ENCODE results near the gene SYP.
A peak's percentile ranks its signal among the peaks of the same experiment; 100 is the strongest.

SYP gene

DNA sequence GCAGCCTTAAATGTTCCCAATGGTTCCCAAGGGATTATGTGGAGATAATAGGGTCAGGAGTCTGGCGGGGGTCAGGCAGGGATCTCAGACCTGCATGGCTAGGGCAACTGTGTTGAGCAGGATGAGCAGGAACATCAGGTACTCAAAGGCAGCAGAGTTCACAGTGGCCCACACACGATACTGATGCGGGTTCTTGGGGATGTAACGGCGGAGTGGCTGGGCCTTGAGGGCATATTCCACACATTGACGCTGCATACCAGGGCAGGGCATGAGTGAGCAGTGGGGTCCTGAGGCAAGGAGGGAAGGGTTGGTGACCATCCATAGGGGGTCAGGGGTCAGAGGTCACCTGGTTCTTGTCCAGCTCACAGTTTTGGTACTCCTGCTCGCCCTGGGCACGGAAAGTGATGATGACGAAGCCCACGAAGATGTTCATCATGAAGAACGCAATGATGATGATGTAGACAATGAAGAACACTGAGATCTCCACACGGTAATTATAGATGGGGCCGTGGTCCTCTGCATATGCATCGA, 15.1 kb upstream of the SYP start:
- no peak for DNase-seq

DNA sequence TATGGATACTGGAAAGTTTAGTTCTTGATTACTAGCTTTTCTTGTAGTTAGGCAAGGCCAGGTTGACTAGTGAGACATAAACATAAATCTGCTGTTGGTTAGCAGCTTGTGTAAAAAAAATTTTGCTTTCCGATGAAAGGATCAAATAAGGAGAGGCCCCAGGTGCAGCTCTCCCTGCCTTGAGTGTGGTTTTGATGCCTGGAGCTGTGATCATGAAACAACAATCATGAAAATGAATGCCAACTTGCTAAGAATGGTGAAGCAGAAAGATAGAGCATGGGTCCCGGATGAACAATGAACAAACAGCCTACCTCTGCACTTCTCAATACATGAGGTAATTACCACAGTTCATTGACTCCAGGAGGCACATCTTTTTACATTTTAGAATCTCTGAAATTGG, 14.4 kb upstream of the SYP start:
- no peak for DNase-seq

DNA sequence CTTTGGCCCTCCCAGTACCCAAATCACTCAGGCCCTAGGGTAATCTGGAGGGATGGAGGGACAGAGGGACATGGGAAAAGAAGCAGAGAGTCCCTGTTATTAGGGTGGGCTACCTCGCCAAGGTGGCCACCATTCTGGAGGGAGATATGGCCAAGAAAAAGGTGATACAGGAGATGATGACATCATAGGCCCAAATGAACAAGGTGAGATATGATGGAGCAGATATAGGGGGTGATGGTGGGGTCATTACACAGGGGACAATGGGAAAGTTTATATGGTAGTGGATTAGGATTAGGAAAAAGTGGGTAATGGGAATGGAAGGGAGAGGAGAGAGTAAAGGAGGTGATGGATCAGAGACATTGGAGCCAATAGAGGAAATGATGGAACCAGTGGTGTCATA, 12.9 kb upstream of the SYP start:
- DNase-seq = no peak

DNA sequence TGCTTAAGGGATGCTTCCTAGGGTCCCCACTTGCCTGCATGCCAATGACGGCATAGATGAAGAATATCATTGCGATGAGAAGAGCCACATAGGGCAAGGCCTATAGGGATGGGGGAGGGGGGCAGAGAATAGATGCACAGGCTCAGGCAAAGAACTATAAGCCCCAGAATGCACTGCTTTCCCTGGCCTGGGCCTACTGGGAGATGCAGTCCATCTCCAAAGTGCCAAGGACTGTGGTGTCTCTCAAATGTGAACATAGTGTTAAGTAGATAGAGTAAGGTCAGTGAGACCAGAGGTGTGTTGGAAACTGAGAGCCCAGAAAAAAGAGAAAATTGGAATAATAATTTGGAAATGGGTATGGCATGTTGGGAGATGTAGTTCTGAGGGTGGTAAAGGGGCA, 12.2 kb upstream of the SYP start:
- DNase-seq = no peak

DNA sequence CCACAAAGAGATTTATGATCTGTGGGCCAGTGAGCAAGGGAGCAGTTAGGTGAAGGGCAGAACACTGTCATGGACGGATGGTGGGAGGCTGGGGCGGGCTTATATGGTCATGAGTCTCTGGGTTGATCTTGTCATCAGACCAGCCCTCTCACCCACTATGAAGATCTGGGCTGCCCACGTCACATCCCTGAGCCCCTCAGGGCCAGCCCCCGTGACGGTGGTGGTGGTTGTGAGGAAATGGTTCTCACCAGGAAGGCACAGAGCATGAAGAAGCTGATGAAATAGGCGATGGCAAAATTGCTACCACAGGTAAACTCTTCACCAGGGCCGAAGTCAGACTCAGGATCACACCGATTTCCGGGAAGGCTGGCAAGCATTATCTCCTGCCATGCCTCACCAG, 11.1 kb upstream of the SYP start:
- DNase-seq = no peak

DNA sequence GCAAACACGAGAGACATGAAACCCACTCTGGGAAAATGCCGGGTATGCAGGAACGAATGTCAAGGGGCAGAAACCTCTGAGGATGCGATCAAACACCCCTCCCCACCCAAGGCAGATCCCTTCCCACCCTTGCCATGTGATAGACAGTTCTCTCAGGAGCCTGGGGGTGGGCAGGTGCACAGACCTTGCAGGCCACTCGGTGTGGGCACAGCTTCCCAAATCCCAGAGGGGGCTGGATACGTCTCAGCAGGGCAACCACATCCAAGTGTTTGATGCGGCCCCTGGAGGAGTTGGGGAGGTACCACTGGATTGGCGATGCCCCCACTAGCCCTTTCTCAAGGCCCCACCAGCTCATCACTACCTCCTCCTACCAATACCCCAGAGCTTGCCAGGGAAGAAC, 10.4 kb upstream of the SYP start:
- DNase-seq = no peak

DNA sequence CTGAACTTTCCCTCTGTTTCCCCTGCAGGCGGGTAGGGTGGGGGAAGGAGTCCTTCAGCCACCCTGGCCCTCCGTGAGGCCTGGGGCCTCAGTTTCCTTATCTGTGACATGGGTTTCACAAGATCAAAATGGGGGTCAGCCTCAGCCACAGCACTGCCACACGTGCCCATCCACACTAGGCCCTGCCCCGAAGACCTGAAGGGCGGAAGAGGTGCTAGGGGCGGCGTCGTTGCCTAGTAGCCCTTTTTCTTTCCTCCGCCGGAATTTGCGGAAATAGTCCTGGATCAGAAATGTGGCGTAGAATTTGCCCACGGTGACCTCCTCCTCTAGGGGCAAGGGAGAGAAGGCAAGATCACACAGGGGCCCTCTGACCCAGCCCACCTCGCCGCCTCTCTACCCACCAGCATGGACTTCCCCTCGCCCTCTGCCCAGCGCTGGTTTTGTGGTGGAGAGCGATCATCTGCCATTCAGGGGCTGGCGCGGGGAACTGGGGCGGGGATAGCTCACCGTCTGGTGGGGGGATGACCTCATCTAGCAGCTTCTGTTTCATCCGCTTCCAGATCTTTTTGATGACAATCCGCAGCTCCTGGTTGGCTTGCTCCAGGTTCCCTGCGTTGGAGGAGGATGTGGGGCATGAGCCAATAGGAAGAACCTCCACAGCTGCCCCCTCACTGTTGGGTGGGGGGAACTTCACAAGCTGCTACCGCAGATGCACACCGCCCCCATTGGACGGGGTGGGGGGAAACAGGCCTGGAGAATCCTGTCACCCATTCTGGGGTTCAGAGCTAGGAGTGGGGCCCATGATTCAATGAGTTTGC, 9.7 kb upstream of the SYP start:
- peak; percentile 50 for DNase-seq

DNA sequence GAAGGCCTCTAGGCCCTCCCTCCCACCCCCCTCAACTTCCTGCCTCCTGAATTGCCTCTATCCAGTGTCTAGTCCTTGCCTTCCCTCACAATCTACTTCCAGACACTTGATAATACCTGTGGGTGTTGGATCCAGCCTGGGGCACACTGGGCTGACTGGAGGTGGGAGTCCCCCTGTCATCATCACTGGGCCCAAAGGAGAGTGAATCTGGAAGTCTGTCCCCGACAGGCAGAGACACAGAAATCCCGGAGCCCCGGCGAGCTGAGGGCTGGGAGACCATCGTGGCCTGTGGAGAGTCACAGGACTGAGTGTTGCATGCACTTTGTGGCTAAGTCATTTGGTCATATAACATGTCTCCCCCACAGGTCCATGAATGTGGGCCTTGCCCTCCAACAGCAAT, 8.4 kb upstream of the SYP start:
- DNase-seq = no peak

DNA sequence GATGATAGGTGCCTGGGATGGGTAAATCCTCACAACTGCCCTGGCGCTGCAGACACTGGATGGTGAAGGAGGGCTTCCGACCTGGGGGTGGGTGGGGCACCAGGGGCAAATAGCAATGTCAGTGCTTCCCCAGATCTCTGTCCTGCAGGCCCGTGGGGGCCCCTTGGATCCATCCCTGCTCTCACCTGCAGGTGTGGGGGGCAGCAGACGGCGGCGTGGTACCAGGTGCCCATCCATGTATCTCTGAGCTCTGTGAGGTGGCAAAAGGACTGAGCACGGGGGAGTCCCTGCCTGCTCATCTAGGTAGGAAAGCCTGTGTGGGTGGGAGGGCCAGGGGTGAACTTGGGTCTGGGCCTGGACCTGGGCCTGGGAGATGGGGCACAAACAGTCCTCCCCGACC, 6.5 kb upstream of the SYP start:
- no peak for DNase-seq

DNA sequence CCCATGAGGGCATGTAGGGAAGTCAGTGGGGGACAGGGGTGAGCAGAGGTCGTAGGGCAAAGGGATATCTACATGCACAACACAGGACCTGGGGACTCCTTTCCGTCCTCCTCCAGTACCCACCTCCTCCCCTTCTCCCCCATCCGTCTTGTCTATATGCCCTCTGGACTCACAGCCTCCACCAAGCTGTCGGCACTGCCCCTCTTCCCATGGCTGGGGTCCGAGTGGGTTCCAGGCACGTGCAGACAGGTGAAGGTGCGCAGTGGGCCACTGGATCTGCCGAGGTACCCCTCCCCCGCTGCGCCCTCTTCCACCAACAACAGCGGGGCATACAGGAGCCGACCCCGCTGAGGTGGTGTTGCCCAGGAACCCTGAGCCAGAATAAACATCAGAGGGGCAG, 5.5 kb upstream of the SYP start:
- DNase-seq = no peak

DNA sequence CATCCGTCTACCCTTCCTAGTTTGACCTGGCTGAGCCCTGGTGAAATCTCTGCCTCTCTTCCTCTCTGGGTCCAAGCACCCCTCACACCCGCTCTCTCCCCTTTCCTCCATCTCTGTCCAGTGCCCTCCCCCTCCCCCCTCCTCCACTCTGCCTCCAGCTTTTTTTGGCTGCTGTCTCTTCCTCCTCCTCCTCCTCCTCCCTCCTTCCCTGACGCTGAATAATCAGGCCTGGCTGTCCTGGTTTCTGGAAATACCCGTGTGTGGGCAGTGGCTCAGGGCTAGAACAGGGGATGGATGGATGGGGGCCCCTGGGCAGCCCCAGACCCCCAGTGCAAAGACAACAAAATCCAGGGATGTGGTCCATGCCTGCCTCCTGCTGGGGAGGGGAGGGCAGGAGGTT, 4.7 kb upstream of the SYP start:
- no peak for DNase-seq

DNA sequence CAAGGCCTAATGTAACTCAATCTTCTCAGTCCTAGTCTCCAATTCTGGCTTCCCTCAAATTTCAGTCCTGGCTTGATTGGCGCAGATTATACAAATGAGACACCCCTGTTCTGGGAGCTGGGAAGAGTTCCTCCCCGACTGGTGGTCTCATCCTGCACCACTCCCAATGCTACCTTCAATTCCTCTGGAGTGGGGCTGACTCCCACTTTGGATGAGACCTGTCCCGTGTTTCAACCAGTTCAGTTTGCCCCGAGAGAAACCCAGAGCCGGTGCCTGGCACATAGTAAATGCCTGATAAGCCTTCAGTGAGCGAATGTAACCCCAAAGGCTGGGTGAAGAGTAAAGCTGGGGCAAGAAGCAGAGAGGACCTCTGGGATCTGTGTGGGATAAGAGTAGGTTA, 4.0 kb upstream of the SYP start:
- no peak for DNase-seq

DNA sequence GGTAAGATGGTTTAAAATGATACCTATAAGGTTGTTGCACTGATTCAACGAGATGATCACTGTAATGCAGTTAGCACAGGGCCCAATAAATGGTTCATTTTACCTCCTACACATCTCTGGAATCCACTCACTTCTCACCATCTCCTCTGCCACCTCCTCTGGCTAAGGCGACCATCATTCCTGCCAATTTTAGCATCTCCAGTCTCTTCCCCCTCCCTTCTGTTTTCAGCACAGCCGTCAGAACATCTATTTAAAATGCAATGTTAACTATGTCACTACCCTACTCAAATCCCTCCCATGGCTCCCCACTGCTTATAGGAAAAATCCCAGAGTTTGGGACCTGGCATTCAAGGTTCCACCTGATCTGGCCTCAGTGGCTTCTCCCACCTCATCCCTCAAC, 3.5 kb upstream of the SYP start:
- DNase-seq = no peak

DNA sequence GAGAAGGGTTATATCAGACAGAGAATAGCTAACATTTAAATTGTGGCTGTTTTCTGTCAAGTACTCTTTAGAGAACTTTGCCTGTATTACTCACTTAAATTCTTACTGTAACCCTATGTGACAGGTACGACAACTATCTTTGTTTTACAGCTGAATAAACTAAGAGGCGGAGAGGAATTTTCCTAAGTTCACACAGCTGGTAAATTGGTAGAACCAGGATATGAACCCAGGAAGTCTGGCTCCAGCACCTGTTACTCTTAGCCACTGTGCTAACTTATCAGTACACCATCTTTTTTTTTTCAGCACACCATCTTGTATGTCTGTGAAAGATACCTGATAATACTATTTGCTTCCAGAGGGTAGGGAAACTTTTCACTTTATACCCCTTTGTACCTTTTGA, 2.0 kb upstream of the SYP start:
- DNase-seq = no peak

DNA sequence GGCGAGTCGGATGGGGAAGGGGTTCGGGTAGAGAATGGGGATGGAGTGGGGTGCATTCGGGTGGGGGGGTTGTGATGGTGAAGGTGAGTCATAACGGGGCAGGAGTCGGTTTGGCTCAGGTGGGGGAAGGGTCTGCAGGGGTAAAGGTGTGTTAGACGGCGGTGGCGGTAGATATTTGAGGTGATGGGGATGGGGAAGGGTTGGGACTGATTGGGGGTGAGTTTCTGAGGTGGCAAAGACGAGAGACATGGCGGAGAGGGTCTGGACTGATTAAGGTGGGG, 738 bp downstream of the SYP start:
- DNase-seq = no peak

DNA sequence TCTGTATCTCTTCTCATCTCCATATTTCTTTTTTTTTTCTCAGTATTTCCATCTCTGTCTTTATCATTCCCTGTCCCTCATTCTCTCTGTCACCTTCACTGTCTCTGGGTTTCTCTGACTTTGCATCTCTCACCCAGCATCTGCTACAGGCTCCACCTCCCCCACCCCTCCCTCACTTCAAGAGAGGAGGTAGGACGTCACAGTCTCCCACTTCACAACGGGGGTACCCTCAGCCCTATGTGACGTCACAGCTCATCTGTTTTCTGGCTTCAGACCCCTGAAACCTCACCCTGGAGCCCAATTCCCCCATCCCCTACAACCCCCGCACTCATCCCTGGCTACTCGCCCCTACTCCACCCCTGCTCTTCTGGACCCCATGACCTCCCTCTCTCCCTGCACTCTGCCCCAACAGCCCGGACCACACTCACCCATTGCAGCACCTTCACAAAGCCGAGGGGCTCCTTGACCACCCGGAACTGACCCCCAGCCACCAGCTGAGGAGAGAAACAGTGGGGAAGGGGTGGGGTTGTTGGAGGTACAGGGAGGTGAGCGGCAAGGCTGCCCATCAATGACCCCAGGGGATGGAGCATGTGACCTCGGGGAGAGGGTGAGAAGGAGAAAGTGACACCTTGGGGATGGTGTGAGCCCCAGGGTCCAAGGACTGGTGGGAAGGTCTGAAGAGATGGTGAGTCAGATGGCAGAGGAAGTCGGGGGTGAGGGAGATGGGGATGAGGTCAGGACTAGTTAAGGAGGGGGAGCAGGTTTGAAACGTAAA, 1.3 kb downstream of the SYP start:
- DNase-seq = no peak

DNA sequence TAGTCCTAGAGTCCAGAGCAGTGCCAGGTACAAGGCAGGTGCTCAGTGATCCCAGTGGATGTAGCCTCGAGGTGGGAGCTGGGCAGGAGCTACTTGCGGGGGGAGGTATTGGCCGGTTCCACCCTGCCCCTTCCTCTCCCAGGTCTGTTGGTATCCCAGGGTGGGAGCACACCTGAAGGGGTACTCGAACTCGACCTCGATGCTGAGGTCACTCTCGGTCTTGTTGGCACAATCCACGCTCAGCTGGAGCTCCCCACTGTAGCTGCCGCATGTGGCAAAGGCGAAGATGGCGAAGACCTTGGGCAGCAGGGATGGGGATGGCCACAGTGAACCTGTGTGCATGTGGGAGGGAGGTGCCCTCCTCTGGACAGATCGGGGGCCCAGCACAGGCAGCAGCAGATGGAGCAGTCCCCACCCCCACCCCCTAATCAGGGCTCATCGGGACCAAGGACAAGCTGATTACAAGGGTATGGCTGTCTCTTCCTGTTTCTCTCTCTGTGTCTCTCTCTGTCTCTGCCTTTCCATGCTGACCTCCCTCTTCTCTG, 2.4 kb downstream of the SYP start:
- DNase-seq = no peak

DNA sequence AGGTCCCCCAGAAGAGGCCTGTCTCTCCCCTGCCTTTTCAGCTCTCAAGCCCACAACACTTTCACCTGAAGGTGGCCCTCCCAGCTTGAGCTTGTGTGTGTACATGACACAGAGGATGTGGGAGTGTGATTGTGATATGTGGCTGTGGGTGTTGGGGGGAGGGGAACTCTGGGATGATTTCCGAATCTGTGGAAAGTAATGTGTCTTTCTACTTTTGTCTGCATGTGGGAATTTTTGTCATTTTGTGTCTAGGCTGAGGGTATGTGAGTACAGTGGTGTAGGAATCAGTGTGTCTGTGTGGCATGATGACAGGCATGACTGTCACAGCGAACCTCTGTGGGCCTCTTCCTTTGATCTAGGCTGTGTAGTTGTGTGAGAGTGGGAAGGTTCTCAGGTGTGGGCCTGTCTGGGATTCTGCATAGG, 6.4 kb downstream of the SYP start:
- no peak for DNase-seq

DNA sequence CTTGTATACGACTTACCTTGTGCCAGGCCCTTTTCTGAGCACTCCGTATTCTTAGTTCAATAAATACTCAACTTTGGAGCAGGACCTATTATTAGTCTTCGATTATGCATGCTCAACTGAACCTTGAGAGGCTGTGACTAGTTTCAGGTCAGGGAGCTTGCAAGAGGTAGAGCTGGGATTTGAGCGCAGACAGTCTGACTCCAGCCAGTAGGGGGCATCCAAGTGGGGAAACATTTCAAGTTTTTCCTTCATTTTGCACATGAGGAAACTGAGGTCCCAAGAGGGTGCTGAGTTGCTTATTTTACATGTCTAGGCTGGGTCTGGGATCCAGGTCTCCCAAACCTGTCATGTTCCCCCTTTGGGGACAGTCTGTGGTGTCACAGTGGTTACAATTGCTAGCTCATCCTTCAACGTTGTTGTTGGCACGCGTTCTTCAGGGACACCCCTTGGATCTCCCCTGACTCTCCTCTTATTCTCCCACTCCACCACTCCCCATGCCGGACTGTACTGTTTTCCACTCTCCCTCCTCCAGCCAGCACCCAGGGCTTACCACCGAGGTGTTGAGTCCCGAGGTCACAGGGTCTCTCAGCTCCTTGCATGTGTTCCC, 7.2 kb downstream of the SYP start:
- no peak for DNase-seq

DNA sequence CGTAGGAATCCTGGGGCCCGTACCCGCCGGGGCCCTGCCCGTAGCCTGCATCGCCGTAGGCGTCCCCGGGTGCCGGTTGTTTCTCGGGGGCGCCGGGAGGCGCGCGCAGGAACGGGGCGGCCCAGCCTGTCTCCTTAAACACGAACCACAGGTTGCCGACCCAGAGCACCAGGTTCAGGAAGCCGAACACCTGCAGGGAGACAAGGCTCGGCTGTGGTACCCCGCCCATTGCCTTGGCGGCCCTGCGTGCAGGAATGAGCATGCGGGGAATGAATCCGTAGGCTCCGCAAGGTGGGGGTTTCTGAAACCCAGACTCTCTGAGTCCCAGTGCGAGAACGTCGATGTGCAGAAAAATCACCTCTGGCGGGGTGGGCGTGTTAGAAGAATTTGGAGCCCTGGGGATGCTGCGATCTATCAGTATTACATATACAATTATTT, 8.4 kb downstream of the SYP start:
- no peak for DNase-seq

DNA sequence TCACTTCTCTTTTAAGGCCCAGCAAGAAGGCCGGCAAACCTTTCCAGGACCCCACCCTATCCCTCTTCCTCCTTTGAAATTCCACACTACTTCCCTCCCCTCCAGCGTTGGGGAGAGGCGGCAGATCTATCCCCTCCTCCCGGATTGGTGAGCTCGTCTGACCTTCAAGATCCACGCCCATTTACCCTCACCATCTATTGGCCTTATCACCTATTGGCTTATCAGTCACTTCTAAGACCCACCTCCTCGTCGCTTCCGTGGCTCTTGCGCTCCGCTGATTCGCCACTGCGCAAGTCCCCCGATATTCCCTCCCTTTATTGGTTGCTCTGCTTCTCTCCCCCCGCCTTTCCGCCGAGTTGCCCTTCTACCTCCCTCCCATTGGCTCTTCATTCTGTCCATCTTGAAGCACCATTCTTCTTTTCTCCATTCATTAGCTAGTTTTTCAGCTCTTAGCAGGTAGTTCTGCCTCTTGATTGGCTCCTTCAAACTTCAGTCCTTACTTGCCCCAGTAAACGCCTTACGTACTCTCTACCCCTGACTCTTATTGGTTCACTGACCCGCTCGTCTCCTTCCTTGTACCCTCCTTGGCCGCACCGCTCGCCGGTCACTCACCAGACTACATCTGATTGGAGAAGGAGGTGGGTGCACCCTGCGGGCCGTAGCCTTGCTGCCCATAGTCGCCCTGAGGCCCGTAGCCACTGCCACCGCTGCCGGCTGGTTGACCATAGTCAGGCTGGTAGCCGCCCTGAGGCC, 9.0 kb downstream of the SYP start:
- peak; percentile 88 for DNase-seq

DNA sequence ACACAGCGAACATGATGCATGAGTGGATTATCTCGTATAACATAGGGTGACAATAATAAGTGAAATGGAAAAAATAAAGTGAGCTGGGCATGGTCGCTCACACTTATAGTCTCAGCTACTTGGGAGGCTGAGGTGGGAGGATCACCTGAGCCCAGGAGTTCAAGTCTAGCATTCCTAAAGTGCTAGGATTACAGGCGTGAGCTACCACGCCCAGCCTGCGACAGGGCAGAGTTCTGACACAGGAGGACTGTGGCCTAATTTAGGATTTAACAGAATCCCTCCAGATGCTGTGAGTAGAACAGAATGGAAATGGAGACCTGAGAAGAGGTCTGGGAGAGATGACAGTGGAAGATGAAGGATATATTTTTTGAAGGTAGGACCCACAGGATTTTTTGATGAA, 10.4 kb downstream of the SYP start:
- no peak for DNase-seq

DNA sequence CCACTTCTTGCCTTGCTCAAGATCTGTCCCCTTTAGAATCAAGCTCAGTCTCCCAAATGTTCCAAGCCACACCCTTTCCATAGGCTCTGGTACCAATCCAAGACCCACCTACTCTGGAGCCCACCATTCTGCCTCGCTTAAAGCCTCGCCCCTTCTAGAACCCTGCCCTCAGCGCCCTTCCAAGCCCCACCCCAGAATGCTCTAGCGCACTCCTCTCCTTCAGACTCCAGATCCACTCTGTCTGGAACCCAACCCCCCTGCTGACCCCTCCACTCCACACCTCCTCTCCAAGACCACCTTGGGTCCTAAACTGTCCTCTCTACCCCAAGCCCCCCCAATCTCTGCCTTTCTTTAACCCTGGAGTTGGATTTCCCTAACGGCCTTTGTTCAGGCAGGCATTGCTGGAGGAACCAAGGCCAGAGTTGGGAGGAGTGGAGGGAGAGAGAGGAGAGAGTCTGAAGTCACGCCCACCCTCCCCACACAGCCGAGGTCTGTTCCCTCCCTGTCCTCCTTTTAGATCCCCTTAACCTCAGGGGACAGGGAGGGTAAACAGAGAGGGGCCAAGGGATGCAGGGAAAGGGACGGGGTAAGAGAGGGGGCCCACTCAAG, 11.4 kb downstream of the SYP start:
- no peak for DNase-seq
